ENCODE measurements around the gene KMT2C. TPM values are rescaled to one million over a fixed set of nuclear protein-coding genes. Genes with fewer than 3 reads are reported as not detected.

Gene KMT2C
- total RNA-seq, 1 donor from 2014 or later, result 42.3 TPM

GRCh38 chr7:152142976-152143595 is 292.7 kb downstream of the KMT2C start:
- peaks cover 38% of the 10 kb centered on the region for H3K4me1 ChIP-seq
- H3K36me3 ChIP-seq, result peaks cover 83% of the 10 kb centered on the region
- intact Hi-C loops (cut with micrococcal nuclease), result no loop called here
- H3K27ac ChIP-seq (replicated peaks), result no peak overlapping the region
- H3K4me3 ChIP-seq, result no peak overlapping the region
- TF ChIP-seq CTCF (IDR thresholded peaks at IDR 0.05; ENCODE audit: borderline replicate concordance), result no peak
- no peaks in the 10 kb centered on the region for H3K27me3 ChIP-seq (ENCODE audit: low read depth)
- no peak for DNase-seq
- no peaks in the 10 kb centered on the region for H3K9me3 ChIP-seq (replicated peaks)

GRCh38 chr7:152140560-152140959 is 295.2 kb downstream of the KMT2C start:
- peaks cover 70% of the 10 kb centered on the region for H3K36me3 ChIP-seq
- no peak for TF ChIP-seq CTCF (IDR thresholded peaks at IDR 0.05; ENCODE audit: borderline replicate concordance)
- intact Hi-C loops (cut with micrococcal nuclease), result no loop called here

GRCh38 chr7:152140067-152140466 is 295.7 kb downstream of the KMT2C start:
- no peaks in the 10 kb centered on the region for H3K27me3 ChIP-seq (ENCODE audit: low read depth)
- DNase-seq, result no peak
- H3K27ac ChIP-seq (replicated peaks), result no peak overlapping the region
- intact Hi-C loops (cut with micrococcal nuclease), result no loop called here
- no peaks in the 10 kb centered on the region for H3K9me3 ChIP-seq (replicated peaks)
- no peak overlapping the region for H3K4me3 ChIP-seq
- H3K4me1 ChIP-seq, result peaks cover 45% of the 10 kb centered on the region
- TF ChIP-seq CTCF (IDR thresholded peaks at IDR 0.05; ENCODE audit: borderline replicate concordance), result no peak
- peaks cover 65% of the 10 kb centered on the region for H3K36me3 ChIP-seq

More at GRCh38 chr7:152140560-152140959, 295.2 kb downstream of the KMT2C start:
- Histone ChIP-seq H3K9me3 (replicated peaks) (no peaks in the 10 kb centered on the region), H3K27ac (replicated peaks) (no peak overlapping the region), H3K27me3 (ENCODE audit: low read depth) (no peaks in the 10 kb centered on the region), H3K4me3 (no peak overlapping the region), H3K4me1 (peaks cover 48% of the 10 kb centered on the region)
- DNase-seq, result no peak

- Histone ChIP-seq H3K9me3 (replicated peaks) (no peaks in the 10 kb centered on the region), H3K36me3 (peaks cover 56% of the 10 kb centered on the region), H3K27ac (replicated peaks) (peak overlapping the region; percentile 58), H3K4me1 (peaks cover 32% of the 10 kb centered on the region), H3K27me3 (ENCODE audit: low read depth) (no peaks in the 10 kb centered on the region), H3K4me3 (no peak overlapping the region)
- no peak for TF ChIP-seq CTCF (IDR thresholded peaks at IDR 0.05; ENCODE audit: borderline replicate concordance)
- intact Hi-C loops (cut with micrococcal nuclease), result no loop called here
- DNase-seq, result no peak
Observed at GRCh38 chr7:152137476-152138025, 298.3 kb downstream of the KMT2C start.

- DNase-seq, result no peak
- H3K4me3 ChIP-seq, result peak overlapping the region; percentile 13
- no peaks in the 10 kb centered on the region for H3K9me3 ChIP-seq (replicated peaks)
- peaks cover 37% of the 10 kb centered on the region for H3K4me1 ChIP-seq
- H3K27ac ChIP-seq (replicated peaks), result peak overlapping the region; percentile 58
- intact Hi-C loops (cut with micrococcal nuclease), result no loop called here
- TF ChIP-seq CTCF (IDR thresholded peaks at IDR 0.05; ENCODE audit: borderline replicate concordance), result no peak
- no peaks in the 10 kb centered on the region for H3K27me3 ChIP-seq (ENCODE audit: low read depth)
- H3K36me3 ChIP-seq, result peaks cover 56% of the 10 kb centered on the region
Observed at GRCh38 chr7:152136686-152137085, 299.1 kb downstream of the KMT2C start.

All from left ventricle myocardium inferior (tissue), 1 donor.